ENCODE measurements around the gene DEFB126. TPM values are rescaled to one million over a fixed set of nuclear protein-coding genes. Genes with fewer than 3 reads are reported as not detected.

DEFB126 gene
- total RNA-seq, 2 donors from 2014 or later: not detected

Other genes with a start within 250 kb of the DEFB126 start
- not detected for gene DEFB125, start 54.9 kb upstream of the DEFB126 start, total RNA-seq
- gene DEFB127, start 14.9 kb downstream of the DEFB126 start, total RNA-seq: not detected
- not detected for gene DEFB128, start 47.1 kb downstream of the DEFB126 start, total RNA-seq
- not detected for gene DEFB129, start 84.7 kb downstream of the DEFB126 start, total RNA-seq
- gene DEFB132, start 115.1 kb downstream of the DEFB126 start, total RNA-seq: under 1 TPM in 1 of 2 donors, not detected in 1; 0.32 TPM
- gene C20orf96, start 148.2 kb downstream of the DEFB126 start, total RNA-seq: 1 to 10 TPM; 5.5 to 7.2 TPM
- 10 to 100 TPM; 11.0 to 12.2 TPM for gene ZCCHC3, start 155.0 kb downstream of the DEFB126 start, total RNA-seq
- 10 to 100 TPM in 1 of 2 donors, 1 to 10 TPM in 1; 8.1 to 11.6 TPM for gene SOX12, start 183.0 kb downstream of the DEFB126 start, total RNA-seq
- gene NRSN2, start 204.5 kb downstream of the DEFB126 start, total RNA-seq: 10 to 100 TPM; 20.6 to 34.9 TPM
- 1 to 10 TPM; 1.4 to 3.4 TPM for gene TRIB3, start 238.2 kb downstream of the DEFB126 start, total RNA-seq

All from left cardiac atrium (tissue), 2 donors.